Measurements from ENCODE around the gene STAC. TPM values are rescaled to one million over a fixed set of nuclear protein-coding genes. Genes with fewer than 3 reads are reported as not detected.

Gene STAC, protein sequence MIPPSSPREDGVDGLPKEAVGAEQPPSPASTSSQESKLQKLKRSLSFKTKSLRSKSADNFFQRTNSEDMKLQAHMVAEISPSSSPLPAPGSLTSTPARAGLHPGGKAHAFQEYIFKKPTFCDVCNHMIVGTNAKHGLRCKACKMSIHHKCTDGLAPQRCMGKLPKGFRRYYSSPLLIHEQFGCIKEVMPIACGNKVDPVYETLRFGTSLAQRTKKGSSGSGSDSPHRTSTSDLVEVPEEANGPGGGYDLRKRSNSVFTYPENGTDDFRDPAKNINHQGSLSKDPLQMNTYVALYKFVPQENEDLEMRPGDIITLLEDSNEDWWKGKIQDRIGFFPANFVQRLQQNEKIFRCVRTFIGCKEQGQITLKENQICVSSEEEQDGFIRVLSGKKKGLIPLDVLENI
- total RNA-seq (2014; rRNA removed) = 4.4 and 6.7 TPM in 2 replicates
- Bru-seq, nascent RNA = percentile 47 among the genes with signal in this experiment
- percentile 38 among the genes with signal in this experiment for BruChase-seq, experiment 1, labeled RNA remaining after a 6-hour chase
- BruChase-seq, experiment 2, labeled RNA remaining after a 2-hour chase = percentile 41 among the genes with signal in this experiment
- long read RNA-seq, transcript STAC-201 (11 exons, 3,227 nt) = major isoform, 7 of 24 reads
- long read RNA-seq, partial matches to known transcripts = 3 of 24 reads
- long read RNA-seq, other reads (novel, unspliced or antisense) = 14 of 24 reads

GRCh38 chr3:36380221-36381031 lies at the start of gene STAC:
STAC (plus strand) TSS chr3:36380504; CDS start chr3:36380644, 140 bp downstream.
- Histone ChIP-seq H3K27ac (ENCODE audit: low read length) (no peak within 1 kb of the TSS), H3K9me3 (ENCODE audit: low read length) (no peaks in the 10 kb centered on the region), H3F3A (ENCODE audit: low read length, unreplicated experiment) (no peaks in the 10 kb centered on the region), H3K4me2 (ENCODE audit: low read length) (peak within 1 kb of the TSS; percentile 89), H3K9ac (ENCODE audit: low read length) (peak within 1 kb of the TSS; percentile 47), H3K27me3 (ENCODE audit: low read length) (no peaks in the 10 kb centered on the region), H3K9me2 (replicated peaks; ENCODE audit: low read length) (no peaks in the 10 kb centered on the region; the same call in 1 of the 2 replicates), H3K4me1 (ENCODE audit: insufficient read depth, low read length) (peaks cover 5% of the 10 kb centered on the region; the same call in 1 of the 2 replicates), H3K79me2 (ENCODE audit: low read length) (no peaks in the 10 kb centered on the region), H3K4me3 (ENCODE audit: low read length) (peak within 1 kb of the TSS; percentile 74), H2AFZ (ENCODE audit: low read length) (peak within 1 kb of the TSS; percentile 88), H4K20me1 (ENCODE audit: low read length) (no peaks in the 10 kb centered on the region), H3K36me3 (ENCODE audit: low read depth, low read length) (no peaks in the 10 kb centered on the region)
- CTCF ChIA-PET = no interaction called here
- no peak for TF ChIP-seq EZH2 (IDR thresholded peaks at IDR 0.05; ENCODE audit: low read length, unreplicated experiment)
- no peak for TF ChIP-seq EZH2phosphoT487 (IDR thresholded peaks at IDR 0.05; ENCODE audit: borderline replicate concordance, low read length)
- TF ChIP-seq, protein P1, sequence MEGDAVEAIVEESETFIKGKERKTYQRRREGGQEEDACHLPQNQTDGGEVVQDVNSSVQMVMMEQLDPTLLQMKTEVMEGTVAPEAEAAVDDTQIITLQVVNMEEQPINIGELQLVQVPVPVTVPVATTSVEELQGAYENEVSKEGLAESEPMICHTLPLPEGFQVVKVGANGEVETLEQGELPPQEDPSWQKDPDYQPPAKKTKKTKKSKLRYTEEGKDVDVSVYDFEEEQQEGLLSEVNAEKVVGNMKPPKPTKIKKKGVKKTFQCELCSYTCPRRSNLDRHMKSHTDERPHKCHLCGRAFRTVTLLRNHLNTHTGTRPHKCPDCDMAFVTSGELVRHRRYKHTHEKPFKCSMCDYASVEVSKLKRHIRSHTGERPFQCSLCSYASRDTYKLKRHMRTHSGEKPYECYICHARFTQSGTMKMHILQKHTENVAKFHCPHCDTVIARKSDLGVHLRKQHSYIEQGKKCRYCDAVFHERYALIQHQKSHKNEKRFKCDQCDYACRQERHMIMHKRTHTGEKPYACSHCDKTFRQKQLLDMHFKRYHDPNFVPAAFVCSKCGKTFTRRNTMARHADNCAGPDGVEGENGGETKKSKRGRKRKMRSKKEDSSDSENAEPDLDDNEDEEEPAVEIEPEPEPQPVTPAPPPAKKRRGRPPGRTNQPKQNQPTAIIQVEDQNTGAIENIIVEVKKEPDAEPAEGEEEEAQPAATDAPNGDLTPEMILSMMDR (conservative IDR thresholded peaks at IDR 0.05; ENCODE audit: low read depth, low read length) = no peak
- POLR2A ChIA-PET (ENCODE audit: unreplicated experiment) = no interaction called here
- no TSS peak for BruUV-seq (replicated peaks)
- intact Hi-C loops (cut with micrococcal nuclease) = loop anchor here (2.0 to 10.0 kb wide), 3 partner anchors 36 to 256 kb away; no protein-coding TSS in a partner anchor
- DNase-seq (peak; percentile 71), ATAC-seq (peak; percentile 94)

- Histone ChIP-seq H3K27me3 (ENCODE audit: low read length) (no peaks in the 10 kb centered on the region), H4K20me1 (ENCODE audit: low read length) (no peaks in the 10 kb centered on the region), H3K4me2 (ENCODE audit: low read length) (no peak overlapping the region), H3K9me2 (replicated peaks; ENCODE audit: low read length) (no peaks in the 10 kb centered on the region), H3K27ac (ENCODE audit: low read length) (no peak overlapping the region), H3K36me3 (ENCODE audit: low read depth, low read length) (no peaks in the 10 kb centered on the region), H3K9me3 (ENCODE audit: low read length) (no peaks in the 10 kb centered on the region), H3K4me1 (ENCODE audit: insufficient read depth, low read length) (no peaks in the 10 kb centered on the region), H3F3A (ENCODE audit: low read length, unreplicated experiment) (no peaks in the 10 kb centered on the region), H3K9ac (ENCODE audit: low read length) (no peak overlapping the region), H3K79me2 (ENCODE audit: low read length) (no peaks in the 10 kb centered on the region), H2AFZ (ENCODE audit: low read length) (no peak overlapping the region), H3K4me3 (ENCODE audit: low read length) (no peak overlapping the region)
- TF ChIP-seq, protein P1 (conservative IDR thresholded peaks at IDR 0.05; ENCODE audit: low read depth, low read length) = no peak
- TF ChIP-seq EZH2 (IDR thresholded peaks at IDR 0.05; ENCODE audit: low read length, unreplicated experiment) (no peak), EZH2phosphoT487 (IDR thresholded peaks at IDR 0.05; ENCODE audit: borderline replicate concordance, low read length) (no peak)
- no TSS peak for BruUV-seq (replicated peaks)
- ChIA-PET POLR2A (ENCODE audit: unreplicated experiment) (no interaction called here), CTCF (no interaction called here)
- intact Hi-C loops (cut with micrococcal nuclease) = loop anchor here (5.0 kb wide), 1 partner anchor 205 kb away; no protein-coding TSS in a partner anchor
- ATAC-seq = no peak
- no peak for DNase-seq
Observed at GRCh38 chr3:36332139-36332538, 48.2 kb upstream of the STAC start.
